22Rv1 (cell line): ENCODE measurements around the gene TWNK.

Experiments
- H3K27ac ChIP-seq: fragments of 450-650 bp; 2 replicates; pipeline ENCODE4 v1.5.1; 2017
- ZFX ChIP-seq: fragments of 450-650 bp; IDR thresholded peaks from 2 replicates; pipeline ENCODE4 v1.6.1; 2017; ENCODE audit warnings: antibody characterized with exemption, borderline replicate concordance
- TF ChIP-seq, protein P1 (sequence below): fragments of 450-650 bp; IDR thresholded peaks from 2 replicates; pipeline ENCODE4 v1.5.1; 2017; ENCODE audit warnings: mild to moderate bottlenecking

Gene TWNK

GRCh38 chr10:100987685-100988049, 324 bp downstream of the TWNK start:
- TF ChIP-seq ZFX: no peak
- TF ChIP-seq, protein P1, sequence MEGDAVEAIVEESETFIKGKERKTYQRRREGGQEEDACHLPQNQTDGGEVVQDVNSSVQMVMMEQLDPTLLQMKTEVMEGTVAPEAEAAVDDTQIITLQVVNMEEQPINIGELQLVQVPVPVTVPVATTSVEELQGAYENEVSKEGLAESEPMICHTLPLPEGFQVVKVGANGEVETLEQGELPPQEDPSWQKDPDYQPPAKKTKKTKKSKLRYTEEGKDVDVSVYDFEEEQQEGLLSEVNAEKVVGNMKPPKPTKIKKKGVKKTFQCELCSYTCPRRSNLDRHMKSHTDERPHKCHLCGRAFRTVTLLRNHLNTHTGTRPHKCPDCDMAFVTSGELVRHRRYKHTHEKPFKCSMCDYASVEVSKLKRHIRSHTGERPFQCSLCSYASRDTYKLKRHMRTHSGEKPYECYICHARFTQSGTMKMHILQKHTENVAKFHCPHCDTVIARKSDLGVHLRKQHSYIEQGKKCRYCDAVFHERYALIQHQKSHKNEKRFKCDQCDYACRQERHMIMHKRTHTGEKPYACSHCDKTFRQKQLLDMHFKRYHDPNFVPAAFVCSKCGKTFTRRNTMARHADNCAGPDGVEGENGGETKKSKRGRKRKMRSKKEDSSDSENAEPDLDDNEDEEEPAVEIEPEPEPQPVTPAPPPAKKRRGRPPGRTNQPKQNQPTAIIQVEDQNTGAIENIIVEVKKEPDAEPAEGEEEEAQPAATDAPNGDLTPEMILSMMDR: no peak
- H3K27ac ChIP-seq: peak overlapping the region; percentile 92

DNA sequence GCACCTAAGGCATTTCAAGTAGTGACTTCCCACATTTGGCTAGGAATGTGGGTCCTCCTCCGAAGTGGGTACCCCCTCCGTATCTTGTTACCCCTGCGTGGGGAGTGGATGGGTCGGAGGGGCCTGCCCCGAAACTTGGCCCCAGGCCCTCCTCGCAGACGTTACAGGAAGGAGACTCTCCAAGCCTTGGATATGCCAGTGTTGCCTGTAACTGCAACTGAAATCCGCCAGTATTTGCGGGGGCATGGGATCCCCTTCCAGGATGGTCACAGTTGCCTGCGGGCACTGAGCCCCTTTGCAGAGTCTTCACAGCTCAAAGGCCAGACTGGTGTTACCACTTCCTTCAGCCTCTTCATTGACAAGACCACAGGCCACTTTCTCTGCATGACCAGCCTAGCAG, 823 bp downstream of the TWNK start:
- H3K27ac ChIP-seq: no peak overlapping the region; the same call in 1 of the 2 replicates
- TF ChIP-seq ZFX: no peak
- TF ChIP-seq, protein P1: no peak

GRCh38 chr10:100989088-100989487, 1.7 kb downstream of the TWNK start:
- TF ChIP-seq, protein P1: no peak
- TF ChIP-seq ZFX: no peak
- no peak overlapping the region for H3K27ac ChIP-seq

GRCh38 chr10:100993986-100994708, 6.8 kb downstream of the TWNK start:
- TF ChIP-seq, protein P1: peak; percentile 73
- TF ChIP-seq ZFX: no peak
- H3K27ac ChIP-seq: 0 out of 2 replicates have a peak overlapping the region, but pooled peaks have one; percentile 96

GRCh38 chr10:100995181-100995580, 7.8 kb downstream of the TWNK start:
- H3K27ac ChIP-seq: peak overlapping the region; percentile 96
- TF ChIP-seq, protein P1: no peak
- no peak for TF ChIP-seq ZFX

DNA sequence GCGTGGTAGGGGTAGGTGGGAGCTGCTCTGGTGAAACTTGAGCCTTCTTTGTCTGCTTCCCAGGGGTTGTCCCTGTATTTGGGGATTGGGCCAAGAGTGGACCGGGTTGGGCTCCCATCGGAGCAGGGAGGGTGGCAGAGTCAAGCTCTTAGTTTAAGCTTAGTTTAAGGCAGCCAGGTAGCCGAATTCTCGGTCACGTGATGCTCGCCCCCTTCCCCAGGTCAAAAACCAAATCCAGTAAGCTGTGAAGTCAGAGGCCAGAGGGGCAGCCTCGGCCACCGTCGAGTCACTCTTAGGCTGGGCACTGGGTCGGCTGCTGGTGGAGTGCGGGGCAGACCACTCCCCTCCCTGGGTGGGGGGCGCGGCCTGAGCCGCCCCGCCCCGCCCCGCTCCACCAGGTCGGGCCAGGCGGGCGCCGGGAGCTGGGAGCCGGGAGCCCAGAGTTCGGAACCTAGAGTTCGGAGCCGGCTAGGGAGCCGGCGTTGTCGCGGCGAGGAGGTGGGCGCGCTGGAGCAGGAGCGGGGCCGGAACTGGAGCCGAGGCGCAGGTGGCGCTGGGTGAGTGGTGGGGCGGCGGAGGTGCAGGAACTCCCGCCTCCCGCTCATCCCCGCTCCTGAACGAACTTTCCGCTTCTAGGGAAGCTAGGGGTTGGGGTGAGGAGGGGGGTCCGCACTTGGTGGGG, 9.5 kb downstream of the TWNK start:
- no peak for TF ChIP-seq ZFX
- TF ChIP-seq, protein P1: no peak
- H3K27ac ChIP-seq: peak overlapping the region; percentile 96
